ENCODE data around the gene SCN5A. TPM values are rescaled to one million over a fixed set of nuclear protein-coding genes. Genes with fewer than 3 reads are reported as not detected.

SCN5A gene
- total and polyA plus RNA-seq, 8 donors = 0.09 to 0.97 (median 0.83) TPM

- DNase-seq = peak in 1 of 4 donors; percentile 6
- intact Hi-C loops (cut with DNase I) = no loop called here
- H3K4me3 ChIP-seq = no peak overlapping the region
- H3K9me3 ChIP-seq = no peaks in the 10 kb centered on the region
- no peak overlapping the region for H3K27ac ChIP-seq
- H3K36me3 ChIP-seq = no peaks in the 10 kb centered on the region
- H3K4me1 ChIP-seq = no peaks in the 10 kb centered on the region
- TF ChIP-seq, protein P1, sequence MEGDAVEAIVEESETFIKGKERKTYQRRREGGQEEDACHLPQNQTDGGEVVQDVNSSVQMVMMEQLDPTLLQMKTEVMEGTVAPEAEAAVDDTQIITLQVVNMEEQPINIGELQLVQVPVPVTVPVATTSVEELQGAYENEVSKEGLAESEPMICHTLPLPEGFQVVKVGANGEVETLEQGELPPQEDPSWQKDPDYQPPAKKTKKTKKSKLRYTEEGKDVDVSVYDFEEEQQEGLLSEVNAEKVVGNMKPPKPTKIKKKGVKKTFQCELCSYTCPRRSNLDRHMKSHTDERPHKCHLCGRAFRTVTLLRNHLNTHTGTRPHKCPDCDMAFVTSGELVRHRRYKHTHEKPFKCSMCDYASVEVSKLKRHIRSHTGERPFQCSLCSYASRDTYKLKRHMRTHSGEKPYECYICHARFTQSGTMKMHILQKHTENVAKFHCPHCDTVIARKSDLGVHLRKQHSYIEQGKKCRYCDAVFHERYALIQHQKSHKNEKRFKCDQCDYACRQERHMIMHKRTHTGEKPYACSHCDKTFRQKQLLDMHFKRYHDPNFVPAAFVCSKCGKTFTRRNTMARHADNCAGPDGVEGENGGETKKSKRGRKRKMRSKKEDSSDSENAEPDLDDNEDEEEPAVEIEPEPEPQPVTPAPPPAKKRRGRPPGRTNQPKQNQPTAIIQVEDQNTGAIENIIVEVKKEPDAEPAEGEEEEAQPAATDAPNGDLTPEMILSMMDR (IDR thresholded peaks at IDR 0.05) = no peak
- ATAC-seq = no peak
- H3K27me3 ChIP-seq = no peaks in the 10 kb centered on the region
Observed at GRCh38 chr3:38603731-38604131, 45.8 kb downstream of the SCN5A start.

DNA sequence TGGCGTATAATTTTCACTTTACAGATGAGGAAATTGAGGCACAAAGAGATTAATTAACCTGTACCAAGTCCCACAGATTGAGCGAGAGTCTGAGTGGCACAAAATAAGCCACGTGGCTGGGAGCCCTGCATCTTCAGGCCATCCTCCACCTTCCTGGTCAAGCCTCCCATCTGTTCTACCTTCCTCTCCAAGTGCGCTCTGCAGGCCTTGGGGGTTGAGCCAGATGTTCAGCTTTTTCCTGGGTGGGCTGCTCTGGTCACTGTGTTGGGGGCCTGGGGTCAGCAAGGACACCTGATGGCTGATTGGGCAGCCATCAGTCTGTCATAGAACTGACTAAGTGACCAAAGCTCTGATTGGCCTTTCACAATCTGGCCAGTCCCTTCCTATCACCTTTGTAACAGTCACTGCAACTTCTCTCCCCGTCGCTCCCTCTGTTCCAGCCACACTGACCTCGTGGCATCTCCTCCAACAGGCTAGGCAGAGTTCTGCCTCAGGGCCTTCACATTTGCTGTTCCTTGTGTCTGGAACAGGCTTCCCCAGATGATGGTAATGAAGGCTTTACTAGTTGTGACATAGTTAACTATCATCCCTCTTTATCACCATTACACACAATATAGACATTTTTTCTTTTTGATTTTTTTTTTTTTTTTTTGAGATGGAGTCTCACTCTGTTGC lies 46.8 kb downstream of the SCN5A start:
- H3K4me1 ChIP-seq = no peaks in the 10 kb centered on the region
- H3K27me3 ChIP-seq = no peaks in the 10 kb centered on the region
- H3K27ac ChIP-seq = no peak overlapping the region
- DNase-seq (no peak), ATAC-seq (no peak)
- H3K9me3 ChIP-seq = no peaks in the 10 kb centered on the region
- H3K4me3 ChIP-seq = no peak overlapping the region
- intact Hi-C loops (cut with DNase I) = no loop called here
- TF ChIP-seq, protein P1 (IDR thresholded peaks at IDR 0.05) = no peak
- no peaks in the 10 kb centered on the region for H3K36me3 ChIP-seq

- TF ChIP-seq, protein P1 (IDR thresholded peaks at IDR 0.05) = no peak
- Histone ChIP-seq H3K4me1 (no peaks in the 10 kb centered on the region), H3K27ac (no peak overlapping the region), H3K9me3 (no peaks in the 10 kb centered on the region), H3K4me3 (no peak overlapping the region), H3K27me3 (no peaks in the 10 kb centered on the region), H3K36me3 (no peaks in the 10 kb centered on the region)
- intact Hi-C loops (cut with DNase I) = no loop called here
- no peak for ATAC-seq
- no peak for DNase-seq
Observed at GRCh38 chr3:38601956-38602550, 47.4 kb downstream of the SCN5A start.

- Histone ChIP-seq H3K27me3 (no peaks in the 10 kb centered on the region), H3K9me3 (no peaks in the 10 kb centered on the region), H3K36me3 (no peaks in the 10 kb centered on the region), H3K27ac (no peak overlapping the region), H3K4me3 (no peak overlapping the region), H3K4me1 (no peaks in the 10 kb centered on the region)
- DNase-seq = no peak
- intact Hi-C loops (cut with DNase I) = no loop called here
- TF ChIP-seq, protein P1 (IDR thresholded peaks at IDR 0.05) = no peak
- no peak for ATAC-seq
Observed at GRCh38 chr3:38600551-38600950, 48.9 kb downstream of the SCN5A start.

- TF ChIP-seq, protein P1 (IDR thresholded peaks at IDR 0.05) = no peak
Observed at GRCh38 chr3:38599886-38600285, 49.6 kb downstream of the SCN5A start.

More at GRCh38 chr3:38599886-38600285, 49.6 kb downstream of the SCN5A start:
- no peaks in the 10 kb centered on the region for H3K9me3 ChIP-seq
- ATAC-seq (no peak), DNase-seq (peak in 1 of 4 donors; percentile 4)
- H3K36me3 ChIP-seq = no peaks in the 10 kb centered on the region
- H3K4me3 ChIP-seq = no peak overlapping the region
- no peak overlapping the region for H3K27ac ChIP-seq
- peaks cover 0 to 6% of the 10 kb centered on the region in 2 donors for H3K27me3 ChIP-seq
- H3K4me1 ChIP-seq = no peaks in the 10 kb centered on the region
- intact Hi-C loops (cut with DNase I) = no loop called here

All from left lung (tissue), 10 donors.